A549 (cell line): ENCODE results near the gene BRSK2. TPM values are rescaled to one million over a fixed set of nuclear protein-coding genes. Genes with fewer than 3 reads are reported as not detected.

Source experiments
- ATAC-seq, 2 experiments: fragments of 200-7000 bp in 1 of 2; fragments of >200 bp in 1 of 2; cut with Nextera tagmentation in 1 of 2; cut with Tn5 transposase in 1 of 2; 3 replicates each; pipeline versions ENCODE4 v1.8.0 to v1.9.1; 2018 to 2020; ENCODE audit warnings: mild to moderate bottlenecking in 1 of 2, moderate library complexity in 1 of 2
- CTCF ChIA-PET: fragments of 300-600 bp; sonication (Branson Sonifier 250); formaldehyde crosslinking; extraction: SDS; loops from one replicate; lab custom pipeline; 2021; ENCODE audit warnings: antibody characterized with exemption, inconsistent platforms; lab: Yijun Ruan, JAX
- POLR2A ChIA-PET: fragments of 350-600 bp; formaldehyde crosslinking; extraction: SDS; loops from one replicate; lab custom pipeline; 2021; ENCODE audit warnings: antibody characterized with exemption, inconsistent platforms; lab: Yijun Ruan, JAX
- DNase-seq, 2 experiments: peaks; one replicate each; pipeline versions ENCODE4 v3.0.0 to v3.0.0-alpha.2; 2011 to 2016; ENCODE audit warnings: low read depth in 1 of 2, low spot score in 1 of 2
- FAIRE-seq: peaks from 2 replicates; lab custom pipeline; 2011; peaks lifted over from hg19 to GRCh38; lab: Jason Lieb, UNC
- H3K27ac ChIP-seq, 2 experiments: fragments of >200 bp; sonication (Bioruptor Twin); formaldehyde crosslinking; 3 replicates each; pipeline ENCODE4 v1.5.1; 2016 to 2017
- H3K4me1 ChIP-seq: fragments of >200 bp; sonication (Bioruptor Twin); formaldehyde crosslinking; 3 replicates; pipeline ENCODE4 v1.6.1; 2016
- H3K4me2 ChIP-seq: fragments of >200 bp; sonication (Bioruptor Twin); formaldehyde crosslinking; 3 replicates; pipeline ENCODE4 v1.6.1; 2016
- H3K4me3 ChIP-seq: fragments of >200 bp; sonication (Bioruptor Twin); formaldehyde crosslinking; 3 replicates; pipeline ENCODE4 v1.5.1; 2016
- H3K9me3 ChIP-seq: fragments of >200 bp; sonication (Bioruptor Twin); formaldehyde crosslinking; 3 replicates; pipeline ENCODE4 v1.6.1; 2016
- ATOH8 ChIP-seq: fragments of 250-450 bp; sonication (Bioruptor Pico); IDR thresholded peaks from 2 replicates; pipeline ENCODE4 v1.5.0; 2020; ENCODE audit warnings: low read depth, mild to moderate bottlenecking, moderate library complexity
- BCL3 ChIP-seq: fragments of >200 bp; sonication (Bioruptor Twin); formaldehyde crosslinking; IDR thresholded peaks from 3 replicates; pipeline ENCODE4 v1.6.1; 2016
- BHLHE40 ChIP-seq: IDR thresholded peaks from 2 replicates; pipeline ENCODE4 v1.6.1; 2012; ENCODE audit warnings: low read depth, low read length, inconsistent platforms
- CBX2 ChIP-seq: fragments of 200-600 bp; sonication (generic); IDR thresholded peaks from 2 replicates; pipeline ENCODE4 v1.6.1; 2016; ENCODE audit warnings: low read depth, mild to moderate bottlenecking, borderline replicate concordance
- CTCF ChIP-seq: fragments of >200 bp; sonication (Bioruptor Twin); formaldehyde crosslinking; IDR thresholded peaks from 3 replicates; pipeline ENCODE4 v1.5.1; 2016
- EHMT2 ChIP-seq: fragments of 200-600 bp; sonication (generic); IDR thresholded peaks from 2 replicates; pipeline ENCODE4 v1.6.1; 2016; ENCODE audit warnings: antibody characterized with exemption, low read depth, mild to moderate bottlenecking, moderate library complexity
- ELK1 ChIP-seq: fragments of 150-350 bp; IDR thresholded peaks from 2 replicates; pipeline ENCODE4 v1.6.1; 2014; ENCODE audit warnings: low read depth, mild to moderate bottlenecking, low read length
- ESRRA ChIP-seq: fragments of 150-350 bp; IDR thresholded peaks from 2 replicates; pipeline ENCODE4 v1.6.1; 2014; ENCODE audit warnings: mild to moderate bottlenecking, low read length, borderline replicate concordance
- FOSB ChIP-seq: fragments of 250-450 bp; sonication (Bioruptor Pico); IDR thresholded peaks from 2 replicates; pipeline ENCODE4 v1.5.0; 2020; ENCODE audit warnings: mild to moderate bottlenecking, moderate library complexity
- FOXS1 ChIP-seq: fragments of 250-450 bp; sonication (Bioruptor Pico); IDR thresholded peaks from 2 replicates; pipeline ENCODE4 v1.5.0; 2020; ENCODE audit warnings: mild to moderate bottlenecking, moderate library complexity
- HDAC2 ChIP-seq: fragments of 200-600 bp; sonication (generic); IDR thresholded peaks from 2 replicates; pipeline ENCODE4 v1.6.1; 2016
- HES2 ChIP-seq: fragments of >200 bp; sonication (Bioruptor Twin); formaldehyde crosslinking; IDR thresholded peaks from 2 replicates; pipeline ENCODE4 v1.6.1; 2016
- HOXA7 ChIP-seq: fragments of 250-450 bp; sonication (Bioruptor Pico); IDR thresholded peaks from 2 replicates; pipeline ENCODE4 v1.5.0; 2020; ENCODE audit warnings: mild to moderate bottlenecking, moderate library complexity
- HOXB13 ChIP-seq: fragments of 250-450 bp; sonication (Bioruptor Pico); IDR thresholded peaks from 2 replicates; pipeline ENCODE4 v1.5.0; 2020; ENCODE audit warnings: low read depth, mild to moderate bottlenecking, moderate library complexity
- HOXB5 ChIP-seq: fragments of 250-450 bp; sonication (Bioruptor Pico); IDR thresholded peaks from 2 replicates; pipeline ENCODE4 v1.5.0; 2020; ENCODE audit warnings: mild to moderate bottlenecking, moderate library complexity
- KDM1A ChIP-seq: fragments of 200-600 bp; sonication (generic); IDR thresholded peaks from 2 replicates; pipeline ENCODE4 v1.6.1; 2016; ENCODE audit warnings: low read depth, mild to moderate bottlenecking
- MAFK ChIP-seq: fragments of 450-650 bp; IDR thresholded peaks from 2 replicates; pipeline ENCODE4 v1.6.1; 2014; ENCODE audit not compliant: partially characterized antibody
- MAZ ChIP-seq: fragments of 150-350 bp; IDR thresholded peaks from 2 replicates; pipeline ENCODE4 v1.6.1; 2014; ENCODE audit warnings: antibody characterized with exemption, low read depth, low read length, borderline replicate concordance
- NR3C1 ChIP-seq: fragments of >200 bp; sonication (Bioruptor Twin); formaldehyde crosslinking; IDR thresholded peaks from 3 replicates; pipeline ENCODE4 v1.6.1; 2017
- PHF8 ChIP-seq: fragments of 200-600 bp; sonication (generic); IDR thresholded peaks from 2 replicates; pipeline ENCODE4 v1.6.1; 2016; ENCODE audit warnings: low read depth, mild to moderate bottlenecking, antibody characterized with exemption, moderate library complexity, borderline replicate concordance
- POLR2A ChIP-seq: IDR thresholded peaks from 2 replicates; pipeline ENCODE4 v1.6.1; 2012; ENCODE audit warnings: mild to moderate bottlenecking, low read length
- RCOR1 ChIP-seq: fragments of 150-350 bp; IDR thresholded peaks from 2 replicates; pipeline ENCODE4 v1.6.1; 2014; ENCODE audit warnings: antibody characterized with exemption, low read length, low read depth
- RNF2 ChIP-seq: fragments of 200-600 bp; sonication (generic); IDR thresholded peaks from 2 replicates; pipeline ENCODE4 v1.6.1; 2016; ENCODE audit warnings: low read depth, mild to moderate bottlenecking, antibody characterized with exemption, moderate library complexity, borderline replicate concordance
- SMC3 ChIP-seq: fragments of >200 bp; sonication (Bioruptor Twin); formaldehyde crosslinking; IDR thresholded peaks from 3 replicates; pipeline ENCODE4 v1.6.1; 2018; ENCODE audit warnings: inconsistent platforms
- TP53 ChIP-seq: fragments of 250-450 bp; sonication (Bioruptor Pico); IDR thresholded peaks from 2 replicates; pipeline ENCODE4 v1.5.0; 2021; ENCODE audit warnings: mild to moderate bottlenecking, moderate library complexity
- ZC3H11A ChIP-seq: fragments of 450-650 bp; IDR thresholded peaks from 2 replicates; pipeline ENCODE4 v1.6.1; 2014; ENCODE audit warnings: antibody characterized with exemption, mild to moderate bottlenecking
- WGBS: methylation state at CpG from one replicate; pipeline ENCODE4 v1.1.6; 2017; ENCODE audit errors: missing lambda C conversion rate; 5-methylcytosine and 5-hydroxymethylcytosine counted together
- polyA plus RNA-seq, 4 experiments: library from polyadenylated mRNA; depleted of rRNA in 3 of 4; stranded (reverse); fragments of >200 nt; fragmentation: RNase III in 1 of 4; extraction: RNeasy Plus Mini Kit Qiagen cat#74134 plus additional on column Dnase treatment in 1 of 4; gene quantifications; 2 replicates in 3 of 4; 3 replicates in 1 of 4; pipeline ENCODE4 v1.2.3, GENCODE V29; 2011 to 2017

The BRSK2 gene
- polyA plus RNA-seq, 2 of the 4 experiments (the other 2 are of a cell fraction) = 3.8 to 10.1 TPM

GRCh38 chr11:1497600-1497999 lies 107.9 kb downstream of the BRSK2 start:
- no peak for ATAC-seq
- no peak for FAIRE-seq

GRCh38 chr11:1498262-1498661 lies 108.5 kb downstream of the BRSK2 start:
- TF ChIP-seq HOXA7 (CRISPR knock-in tag) (no peak), MAFK (no peak), HDAC2 (no peak), HOXB5 (CRISPR knock-in tag) (no peak), ESRRA (no peak), CBX2 (no peak), ELK1 (no peak), MAZ (no peak), PHF8 (no peak), TP53 (CRISPR knock-in tag) (no peak), RNF2 (no peak), HOXB13 (CRISPR knock-in tag) (no peak), BHLHE40 (no peak), RCOR1 (no peak), CTCF (no peak), NR3C1 (no peak), HES2 (no peak), ATOH8 (CRISPR knock-in tag) (no peak), BCL3 (no peak), EHMT2 (no peak)
- Histone ChIP-seq H3K9me3 (no peaks in the 10 kb centered on the region), H3K4me1 (no peaks in the 10 kb centered on the region), H3K4me2 (no peak overlapping the region), H3K4me3 (no peak overlapping the region), H3K27ac (no peak overlapping the region)
- FAIRE-seq (no peak), DNase-seq (no peak), ATAC-seq (no peak)
- POLR2A ChIA-PET = no interaction called here
- CTCF ChIA-PET = interaction anchor here (0.6 to 1.3 kb wide), 4 partner anchors 9 to 77 kb away, joined by 3 to 4 read pairs (median 3); no protein-coding TSS in a partner anchor
- WGBS = 95% methylated on average over 12 of the region's 13 CpGs

More at GRCh38 chr11:1497600-1497999, 107.9 kb downstream of the BRSK2 start:
- CTCF ChIA-PET = interaction anchor here (0.9 to 1.3 kb wide), 3 partner anchors 18 to 77 kb away, joined by 3 to 4 read pairs (median 3); no protein-coding TSS in a partner anchor
- Histone ChIP-seq H3K4me1 (no peaks in the 10 kb centered on the region), H3K4me3 (no peak overlapping the region), H3K27ac (no peak overlapping the region)
- no peak for TF ChIP-seq ATOH8 (CRISPR knock-in tag)
- TF ChIP-seq KDM1A = no peak
- no peak for TF ChIP-seq FOXS1
- no peak for TF ChIP-seq TP53 (CRISPR knock-in tag)
- no peak for TF ChIP-seq POLR2A
- no peak for TF ChIP-seq EHMT2
- TF ChIP-seq ESRRA = no peak
- no peak for TF ChIP-seq ZC3H11A
- TF ChIP-seq FOSB (CRISPR knock-in tag) = no peak
- TF ChIP-seq SMC3 = no peak
- TF ChIP-seq, all 56 proteins: peak for 0
- Histone ChIP-seq H3K4me2 (no peak overlapping the region), H3K9me3 (no peaks in the 10 kb centered on the region)
- POLR2A ChIA-PET = no interaction called here
- WGBS = 96% methylated on average over 5 of the region's 5 CpGs
- DNase-seq = no peak
